ENCODE results near the gene OTUD7B.

DNA sequence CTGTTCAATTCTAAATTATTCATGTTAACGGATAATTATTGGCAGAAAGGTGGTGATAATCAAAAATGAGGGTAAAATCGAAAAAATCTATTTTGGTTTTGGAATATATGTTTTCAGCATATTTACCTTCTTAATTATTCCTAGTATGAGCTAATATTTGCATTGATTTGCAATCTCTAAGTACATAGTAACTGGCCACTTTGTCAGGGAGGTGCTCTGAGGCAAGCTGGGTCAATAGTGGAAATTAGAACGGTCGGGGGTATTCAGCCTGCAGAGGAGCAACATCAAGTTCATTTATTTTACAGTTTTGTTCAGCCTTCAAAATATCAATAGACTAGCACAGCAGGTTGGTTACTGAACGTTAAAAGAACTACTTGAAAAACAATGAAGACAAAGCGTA lies 1.8 kb downstream of the OTUD7B start:
- TF ChIP-seq, protein P1, sequence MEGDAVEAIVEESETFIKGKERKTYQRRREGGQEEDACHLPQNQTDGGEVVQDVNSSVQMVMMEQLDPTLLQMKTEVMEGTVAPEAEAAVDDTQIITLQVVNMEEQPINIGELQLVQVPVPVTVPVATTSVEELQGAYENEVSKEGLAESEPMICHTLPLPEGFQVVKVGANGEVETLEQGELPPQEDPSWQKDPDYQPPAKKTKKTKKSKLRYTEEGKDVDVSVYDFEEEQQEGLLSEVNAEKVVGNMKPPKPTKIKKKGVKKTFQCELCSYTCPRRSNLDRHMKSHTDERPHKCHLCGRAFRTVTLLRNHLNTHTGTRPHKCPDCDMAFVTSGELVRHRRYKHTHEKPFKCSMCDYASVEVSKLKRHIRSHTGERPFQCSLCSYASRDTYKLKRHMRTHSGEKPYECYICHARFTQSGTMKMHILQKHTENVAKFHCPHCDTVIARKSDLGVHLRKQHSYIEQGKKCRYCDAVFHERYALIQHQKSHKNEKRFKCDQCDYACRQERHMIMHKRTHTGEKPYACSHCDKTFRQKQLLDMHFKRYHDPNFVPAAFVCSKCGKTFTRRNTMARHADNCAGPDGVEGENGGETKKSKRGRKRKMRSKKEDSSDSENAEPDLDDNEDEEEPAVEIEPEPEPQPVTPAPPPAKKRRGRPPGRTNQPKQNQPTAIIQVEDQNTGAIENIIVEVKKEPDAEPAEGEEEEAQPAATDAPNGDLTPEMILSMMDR (IDR thresholded peaks at IDR 0.05; ENCODE audit: low read length) = no peak
- no peak for TF ChIP-seq EZH2 (IDR thresholded peaks at IDR 0.05; ENCODE audit: borderline replicate concordance, low read length)
